HFFc6 (cell line): ENCODE measurements around the gene SULT2B1. TPM values are rescaled to one million over a fixed set of nuclear protein-coding genes. Genes with fewer than 3 reads are reported as not detected.

Experiments
- DNase-seq: peaks from one replicate; pipeline ENCODE4 v3.0.0-alpha.2; 2018
- H3K27ac Mint-ChIP-seq: 2 replicates; pipeline ENCODE4 v1.8.0; 2020; ENCODE audit warnings: mild to moderate bottlenecking, mixed read lengths
- H3K27me3 Mint-ChIP-seq: 2 replicates; pipeline ENCODE4 v1.8.0; 2021; ENCODE audit warnings: mild to moderate bottlenecking, moderate library complexity, mixed read lengths; ENCODE audit not compliant: insufficient read depth
- H3K36me3 Mint-ChIP-seq: 2 replicates; pipeline ENCODE4 v1.8.0; 2021; ENCODE audit warnings: low read depth, mixed read lengths
- H3K4me1 Mint-ChIP-seq: 2 replicates; pipeline ENCODE4 v1.8.0; 2020; ENCODE audit warnings: low read depth, mixed read lengths
- H3K4me3 Mint-ChIP-seq: 2 replicates; pipeline ENCODE4 v1.8.0; 2020; ENCODE audit warnings: mild to moderate bottlenecking, moderate library complexity, mixed read lengths
- H3K9me3 Mint-ChIP-seq: 2 replicates; pipeline ENCODE4 v1.8.0; 2020; ENCODE audit warnings: mild to moderate bottlenecking, mixed read lengths
- total RNA-seq, 6 experiments: library from RNA; stranded (reverse); fragmentation: NEBNext Ultra II Directional; extraction: Animal tissue kit (Norgen Biotek cat#: 25700); gene quantifications; 2 replicates in 1 of 6; 3 replicates in 5 of 6; pipeline ENCODE4 v1.2.3, GENCODE V29; 2021
- TF ChIP-seq, protein P1 (sequence below): fragments of 200-600 bp; sonication (generic); IDR thresholded peaks from 2 replicates; pipeline ENCODE4 v1.5.0; 2021; ENCODE audit warnings: antibody characterized with exemption, mild to moderate bottlenecking

SULT2B1 gene
- total RNA-seq, 6 experiments from 2014 or later = 0.33 TPM; not detected in 5

DNA sequence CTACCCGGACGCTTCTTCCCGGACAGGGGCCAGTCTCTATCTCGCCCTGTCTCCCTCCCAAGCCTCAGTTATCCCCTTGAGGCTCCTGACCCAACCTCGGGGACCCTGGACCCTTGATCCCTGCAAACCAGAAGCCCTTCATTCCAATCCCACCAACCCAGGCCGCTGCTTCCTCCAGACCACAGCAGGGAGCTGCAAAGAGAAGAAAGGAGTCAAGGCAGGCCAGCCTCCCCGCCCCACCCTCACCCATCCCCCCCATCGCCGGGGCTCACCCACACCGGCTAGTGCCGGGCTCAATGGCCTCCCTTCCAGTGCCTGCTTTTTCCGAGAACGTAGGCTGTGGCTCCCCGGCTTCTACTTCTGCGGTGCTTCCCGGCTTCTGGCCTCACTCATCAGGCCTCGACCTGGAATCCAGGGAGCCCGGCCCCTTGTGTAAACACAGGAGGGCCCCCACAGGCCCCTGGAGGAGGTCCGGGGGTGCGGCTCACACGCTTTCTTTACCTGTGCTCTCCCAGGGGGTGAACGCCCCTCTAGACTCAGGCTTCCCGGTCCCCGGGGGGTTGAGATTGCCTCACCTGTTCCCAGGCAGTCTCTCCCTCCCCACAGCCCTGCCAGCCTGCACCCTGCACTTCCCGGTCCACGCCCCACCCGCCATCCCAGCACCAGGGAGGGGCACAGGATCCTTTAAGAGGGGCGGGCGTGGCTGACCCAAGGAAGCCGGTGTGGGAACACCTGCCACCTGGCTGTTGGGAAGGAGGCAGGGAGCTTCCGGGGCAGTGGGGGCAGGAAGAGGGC, 62.7 kb downstream of the SULT2B1 start, which contains the start of gene FAM83E:
TSS of gene FAM83E (minus strand) at position 641 of the 795 bp plus-strand sequence. CDS start 1,704 bp downstream, outside the sequence.
- Mint-ChIP-seq H3K4me3 (peak within 1 kb of the TSS; percentile 9), H3K27ac (peak within 1 kb of the TSS; percentile 43), H3K9me3 (no peaks in the 10 kb centered on the region), H3K36me3 (peaks cover 34% of the 10 kb centered on the region), H3K4me1 (peaks cover 20% of the 10 kb centered on the region), H3K27me3 (peaks cover 25% of the 10 kb centered on the region)
- TF ChIP-seq, protein P1, sequence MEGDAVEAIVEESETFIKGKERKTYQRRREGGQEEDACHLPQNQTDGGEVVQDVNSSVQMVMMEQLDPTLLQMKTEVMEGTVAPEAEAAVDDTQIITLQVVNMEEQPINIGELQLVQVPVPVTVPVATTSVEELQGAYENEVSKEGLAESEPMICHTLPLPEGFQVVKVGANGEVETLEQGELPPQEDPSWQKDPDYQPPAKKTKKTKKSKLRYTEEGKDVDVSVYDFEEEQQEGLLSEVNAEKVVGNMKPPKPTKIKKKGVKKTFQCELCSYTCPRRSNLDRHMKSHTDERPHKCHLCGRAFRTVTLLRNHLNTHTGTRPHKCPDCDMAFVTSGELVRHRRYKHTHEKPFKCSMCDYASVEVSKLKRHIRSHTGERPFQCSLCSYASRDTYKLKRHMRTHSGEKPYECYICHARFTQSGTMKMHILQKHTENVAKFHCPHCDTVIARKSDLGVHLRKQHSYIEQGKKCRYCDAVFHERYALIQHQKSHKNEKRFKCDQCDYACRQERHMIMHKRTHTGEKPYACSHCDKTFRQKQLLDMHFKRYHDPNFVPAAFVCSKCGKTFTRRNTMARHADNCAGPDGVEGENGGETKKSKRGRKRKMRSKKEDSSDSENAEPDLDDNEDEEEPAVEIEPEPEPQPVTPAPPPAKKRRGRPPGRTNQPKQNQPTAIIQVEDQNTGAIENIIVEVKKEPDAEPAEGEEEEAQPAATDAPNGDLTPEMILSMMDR = no peak
- no peak for DNase-seq

DNA sequence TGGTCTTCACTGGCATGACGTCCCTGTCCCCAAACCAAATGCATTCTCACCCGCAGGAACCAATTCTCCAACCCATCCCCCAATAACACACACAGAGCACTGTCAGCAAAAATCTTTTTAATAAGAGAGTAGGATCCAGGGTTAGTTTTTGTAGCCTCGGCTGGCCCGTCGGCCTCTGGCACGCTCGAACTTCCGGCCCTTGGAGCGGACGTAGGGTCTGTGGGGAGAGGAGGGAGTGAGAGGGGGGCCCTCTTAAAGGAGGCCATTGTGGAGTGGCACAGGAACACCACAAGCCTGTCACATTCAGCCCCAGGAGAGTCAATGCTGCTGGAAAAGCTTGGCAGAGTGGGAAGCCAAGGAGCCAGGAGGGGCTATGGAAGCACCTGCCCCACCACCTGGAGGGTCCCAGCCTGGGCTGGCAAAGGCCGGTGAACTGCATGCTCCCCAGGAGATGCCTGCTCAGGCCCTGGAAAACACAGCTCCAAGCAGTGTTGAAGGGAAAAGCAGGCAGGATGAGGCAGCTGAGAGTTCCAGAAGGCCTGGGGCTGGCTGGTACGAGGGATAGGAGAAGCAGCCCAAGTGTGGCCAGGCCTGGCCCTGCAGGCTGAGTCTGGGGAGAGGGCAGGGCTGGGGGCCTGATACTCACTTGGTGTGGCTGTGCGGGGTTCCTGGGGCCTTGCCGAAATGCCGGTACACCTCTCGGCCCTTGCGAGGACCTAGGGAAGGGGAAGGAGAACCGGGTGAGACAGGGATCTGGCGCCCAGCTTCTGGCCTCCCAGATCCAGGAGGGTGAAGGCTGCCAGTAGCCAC, 63.5 kb downstream of the SULT2B1 start:
- Mint-ChIP-seq H3K9me3 (no peaks in the 10 kb centered on the region), H3K27ac (no peak overlapping the region), H3K4me3 (peak overlapping the region; percentile 9; the same call in 1 of the 2 replicates), H3K4me1 (peaks cover 28% of the 10 kb centered on the region), H3K36me3 (peaks cover 35% of the 10 kb centered on the region), H3K27me3 (peaks cover 25% of the 10 kb centered on the region)
- TF ChIP-seq, protein P1 = no peak; the same call in 1 of the 2 replicates
- DNase-seq = no peak

DNA sequence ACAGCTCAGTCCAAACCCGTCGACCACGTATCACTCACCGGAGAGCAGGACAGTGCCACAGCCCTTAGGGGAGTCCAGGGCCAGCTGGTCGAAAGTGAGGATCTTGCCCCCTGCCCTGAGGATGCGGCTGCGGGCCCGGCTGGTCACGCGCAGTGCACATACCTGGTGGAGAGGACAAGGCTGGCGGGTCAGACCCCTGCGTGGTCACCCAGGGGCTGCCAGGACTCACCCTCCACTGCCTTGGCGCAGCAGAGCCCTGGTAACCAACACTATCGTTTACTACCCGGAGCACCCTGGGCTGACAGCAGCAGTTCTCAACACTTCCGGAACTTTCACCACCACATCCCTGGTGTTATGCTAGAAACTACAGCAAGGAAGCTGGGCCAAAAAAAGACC, 64.1 kb downstream of the SULT2B1 start:
- H3K27me3 Mint-ChIP-seq = peaks cover 25% of the 10 kb centered on the region
- peaks cover 28% of the 10 kb centered on the region for H3K4me1 Mint-ChIP-seq
- H3K27ac Mint-ChIP-seq = peak overlapping the region; percentile 69
- H3K4me3 Mint-ChIP-seq = peak overlapping the region; percentile 94
- TF ChIP-seq, protein P1 = no peak
- no peak for DNase-seq
- no peaks in the 10 kb centered on the region for H3K9me3 Mint-ChIP-seq
- peaks cover 35% of the 10 kb centered on the region for H3K36me3 Mint-ChIP-seq

DNA sequence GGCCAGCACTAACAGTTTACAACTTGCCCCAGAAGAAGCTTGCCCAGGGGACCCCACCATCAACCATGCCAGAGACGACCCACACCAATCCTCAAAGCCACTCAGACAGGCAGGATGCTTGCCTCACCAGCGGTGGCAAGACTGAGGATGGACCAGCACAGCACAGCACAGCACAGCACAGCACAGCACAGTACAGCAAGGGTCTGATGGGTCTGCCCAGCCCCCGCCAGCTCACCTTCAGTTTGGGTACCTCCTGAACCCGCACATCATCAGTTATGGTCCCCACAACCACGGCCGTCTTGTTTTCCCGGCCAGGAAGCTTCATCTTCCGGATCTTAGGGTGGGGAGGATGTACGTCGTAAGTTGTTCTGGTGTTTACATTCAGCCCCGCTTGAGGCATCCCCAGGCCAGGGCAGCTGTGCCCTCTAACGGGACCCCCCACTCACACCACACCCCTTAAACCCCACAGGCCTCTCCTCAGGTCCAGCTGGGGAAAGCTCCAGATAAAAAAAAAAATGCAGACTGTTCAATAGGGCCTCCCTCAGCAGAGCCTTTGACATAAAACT, 64.6 kb downstream of the SULT2B1 start:
- H3K4me1 Mint-ChIP-seq = peaks cover 28% of the 10 kb centered on the region
- H3K36me3 Mint-ChIP-seq = peaks cover 38% of the 10 kb centered on the region
- DNase-seq = no peak
- H3K27ac Mint-ChIP-seq = peak overlapping the region; percentile 99
- peaks cover 25% of the 10 kb centered on the region for H3K27me3 Mint-ChIP-seq
- no peaks in the 10 kb centered on the region for H3K9me3 Mint-ChIP-seq
- TF ChIP-seq, protein P1 = no peak
- H3K4me3 Mint-ChIP-seq = peak overlapping the region; percentile 94

DNA sequence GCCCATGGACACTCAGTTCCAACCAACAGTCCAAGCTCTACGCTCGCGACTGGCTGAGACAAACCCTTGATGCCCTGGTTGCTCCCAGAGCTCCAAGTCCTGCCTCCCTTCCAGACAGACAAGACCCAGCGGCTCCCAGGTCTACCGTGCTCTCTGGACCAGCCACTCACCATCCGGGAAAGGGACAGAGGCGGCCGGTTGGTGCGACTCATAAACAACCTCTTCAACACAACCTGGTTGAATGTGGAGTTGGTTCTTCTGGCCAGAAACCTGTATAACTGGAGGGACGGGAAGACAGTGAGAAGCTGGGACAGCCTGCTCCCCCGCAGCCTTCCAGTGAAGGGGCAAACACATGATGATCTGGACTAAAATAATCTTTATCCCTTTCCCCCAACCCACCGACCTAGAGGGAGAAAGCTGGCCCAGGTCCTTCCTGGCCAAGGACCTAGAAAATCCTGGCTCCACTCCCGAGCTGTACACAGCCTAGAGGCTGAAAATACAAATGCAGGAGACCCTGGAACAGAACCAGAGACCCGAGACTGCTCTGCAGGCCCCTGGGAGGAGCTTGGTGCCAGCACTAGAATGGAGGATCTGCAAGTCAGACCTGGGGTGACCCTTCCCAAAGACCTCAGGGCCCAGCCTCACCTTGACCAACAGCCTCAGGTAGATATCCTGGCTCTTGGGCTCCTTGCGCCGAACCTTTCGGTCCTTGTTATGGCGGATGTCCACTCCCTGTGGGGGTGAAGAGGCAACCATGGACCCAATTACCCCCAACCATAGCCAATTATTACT, 65.4 kb downstream of the SULT2B1 start:
- Mint-ChIP-seq H3K4me3 (peak overlapping the region; percentile 94), H3K36me3 (peaks cover 43% of the 10 kb centered on the region), H3K4me1 (peaks cover 31% of the 10 kb centered on the region), H3K27ac (peak overlapping the region; percentile 99), H3K9me3 (no peaks in the 10 kb centered on the region), H3K27me3 (peaks cover 20% of the 10 kb centered on the region)
- DNase-seq = no peak
- TF ChIP-seq, protein P1 = no peak
